ENCODE results near the gene FOXL2.

The FOXL2 gene

GRCh38 chr3:138928727-138929372 is 18.1 kb downstream of the FOXL2 start:
- TF ChIP-seq GATA2 (IDR thresholded peaks at IDR 0.05; ENCODE audit: low read depth, low read length): no peak
- TF ChIP-seq GATA3 (IDR thresholded peaks at IDR 0.05; ENCODE audit: low read depth, low read length): no peak

- no peak for TF ChIP-seq GATA3 (IDR thresholded peaks at IDR 0.05; ENCODE audit: low read depth, low read length)
- no peak for TF ChIP-seq GATA2 (IDR thresholded peaks at IDR 0.05; ENCODE audit: low read depth, low read length)
Observed at GRCh38 chr3:138923531-138923994, 23.4 kb downstream of the FOXL2 start.

GRCh38 chr3:138921316-138922292 is 25.3 kb downstream of the FOXL2 start:
- TF ChIP-seq GATA3 (IDR thresholded peaks at IDR 0.05; ENCODE audit: low read depth, low read length) (no peak), GATA2 (IDR thresholded peaks at IDR 0.05; ENCODE audit: low read depth, low read length) (no peak)

GRCh38 chr3:138919325-138919724 is 27.6 kb downstream of the FOXL2 start:
- TF ChIP-seq GATA3 (IDR thresholded peaks at IDR 0.05; ENCODE audit: low read depth, low read length) (no peak), GATA2 (IDR thresholded peaks at IDR 0.05; ENCODE audit: low read depth, low read length) (no peak)

GRCh38 chr3:138916824-138917223 is 30.1 kb downstream of the FOXL2 start:
- TF ChIP-seq GATA2 (IDR thresholded peaks at IDR 0.05; ENCODE audit: low read depth, low read length): no peak
- no peak for TF ChIP-seq GATA3 (IDR thresholded peaks at IDR 0.05; ENCODE audit: low read depth, low read length)

GRCh38 chr3:138915503-138916498 is 31.1 kb downstream of the FOXL2 start:
- no peak for TF ChIP-seq GATA2 (IDR thresholded peaks at IDR 0.05; ENCODE audit: low read depth, low read length)
- no peak for TF ChIP-seq GATA3 (IDR thresholded peaks at IDR 0.05; ENCODE audit: low read depth, low read length)

- TF ChIP-seq GATA2 (IDR thresholded peaks at IDR 0.05; ENCODE audit: low read depth, low read length) (no peak), GATA3 (IDR thresholded peaks at IDR 0.05; ENCODE audit: low read depth, low read length) (no peak)
Observed at GRCh38 chr3:138914870-138915502, 32.0 kb downstream of the FOXL2 start.

GRCh38 chr3:138913766-138914165 is 33.2 kb downstream of the FOXL2 start:
- TF ChIP-seq GATA3 (IDR thresholded peaks at IDR 0.05; ENCODE audit: low read depth, low read length) (no peak), GATA2 (IDR thresholded peaks at IDR 0.05; ENCODE audit: low read depth, low read length) (no peak)

GRCh38 chr3:138912237-138912636 is 34.7 kb downstream of the FOXL2 start:
- TF ChIP-seq GATA3 (IDR thresholded peaks at IDR 0.05; ENCODE audit: low read depth, low read length) (no peak), GATA2 (IDR thresholded peaks at IDR 0.05; ENCODE audit: low read depth, low read length) (no peak)

- no peak for TF ChIP-seq GATA3 (IDR thresholded peaks at IDR 0.05; ENCODE audit: low read depth, low read length)
- TF ChIP-seq GATA2 (IDR thresholded peaks at IDR 0.05; ENCODE audit: low read depth, low read length): no peak
Observed at GRCh38 chr3:138911621-138912020, 35.3 kb downstream of the FOXL2 start.

- no peak for TF ChIP-seq GATA2 (IDR thresholded peaks at IDR 0.05; ENCODE audit: low read depth, low read length)
- no peak for TF ChIP-seq GATA3 (IDR thresholded peaks at IDR 0.05; ENCODE audit: low read depth, low read length)
Observed at GRCh38 chr3:138909904-138910303, 37.0 kb downstream of the FOXL2 start.

- TF ChIP-seq GATA3 (IDR thresholded peaks at IDR 0.05; ENCODE audit: low read depth, low read length) (no peak), GATA2 (IDR thresholded peaks at IDR 0.05; ENCODE audit: low read depth, low read length) (no peak)
Observed at GRCh38 chr3:138908846-138909245, 38.1 kb downstream of the FOXL2 start.

GRCh38 chr3:138907539-138907938 is 39.4 kb downstream of the FOXL2 start:
- TF ChIP-seq GATA3 (IDR thresholded peaks at IDR 0.05; ENCODE audit: low read depth, low read length): no peak
- TF ChIP-seq GATA2 (IDR thresholded peaks at IDR 0.05; ENCODE audit: low read depth, low read length): no peak
